ENCODE results near the gene DNAJC4.

- no peak for TF ChIP-seq CTCF (IDR thresholded peaks at IDR 0.05; ENCODE audit: insufficient read depth, low read length, poor library complexity, severe bottlenecking)
- TF ChIP-seq EZH2phosphoT487 (conservative IDR thresholded peaks at IDR 0.05; ENCODE audit: low read length), result no peak
Measured at GRCh38 chr11:64224151-64224890, 6.0 kb upstream of the DNAJC4 start.

Measured in SU-DHL-6 (cell line).